Naive thymus-derived CD8-positive, alpha-beta T cell (primary cell): ENCODE data around the gene GP1BA. TPM values are rescaled to one million over a fixed set of nuclear protein-coding genes. Genes with fewer than 3 reads are reported as not detected.

Source experiments
- ATAC-seq, 2 donors: fragments of 150-1000 bp; cut with Tn5 transposase in 1 of 2; sonication (Bioruptor Pico), chemical (Tn5 transposase) in 1 of 2; 1 replicate in 1 of 2; 2 replicates in 1 of 2; pipeline ENCODE4 v1.10.0; 2021; ENCODE audit warnings: mild to moderate bottlenecking in 2 of 2, moderate library complexity in 2 of 2
- POLR2A ChIA-PET: fragments of 350-600 bp; sonication (Branson Sonifier 250); formaldehyde crosslinking; loops from one replicate; lab custom pipeline; 2021; ENCODE audit warnings: antibody characterized with exemption; lab: Charles Lee
- DNase-seq, 10 donors: peaks; one replicate each; pipeline versions ENCODE4 v3.0.0 to v3.0.0-alpha.2; 2020 to 2022
- H3K27ac Mint-ChIP-seq, 10 donors: one replicate each; pipeline ENCODE4 v1.8.0; 2020 to 2022; ENCODE audit warnings: mild to moderate bottlenecking in 10 of 10, mixed read lengths in 10 of 10, moderate library complexity in 4 of 10, inconsistent platforms in 1 of 10
- H3K27me3 Mint-ChIP-seq, 5 donors: one replicate each; pipeline ENCODE4 v1.8.0; 2021 to 2022; ENCODE audit warnings: mixed read lengths in 5 of 5
- H3K36me3 Mint-ChIP-seq, 3 donors: one replicate each; pipeline ENCODE4 v1.8.0; 2020 to 2022; ENCODE audit warnings: mixed read lengths in 3 of 3, mild to moderate bottlenecking in 2 of 3, inconsistent platforms in 1 of 3
- H3K4me1 Mint-ChIP-seq, 4 donors: one replicate each; pipeline ENCODE4 v1.8.0; 2021 to 2022; ENCODE audit warnings: mixed read lengths in 4 of 4
- H3K4me3 Mint-ChIP-seq, 10 donors: one replicate each; pipeline ENCODE4 v1.8.0; 2020 to 2022; ENCODE audit warnings: mild to moderate bottlenecking in 10 of 10, mixed read lengths in 10 of 10, moderate library complexity in 6 of 10, inconsistent platforms in 1 of 10
- H3K9me3 Mint-ChIP-seq, 9 donors: one replicate each; pipeline ENCODE4 v1.8.0; 2020 to 2022; ENCODE audit warnings: mixed read lengths in 9 of 9, mild to moderate bottlenecking in 3 of 9, inconsistent platforms in 1 of 9, moderate library complexity in 1 of 9
- polyA plus RNA-seq, 3 donors: library from polyadenylated mRNA; unstranded; fragments of 300-500 nt; fragmentation: Illumina TruSeq; gene quantifications; one replicate each; pipeline ENCODE4 v1.2.3, GENCODE V29; 2021
- total RNA-seq, 8 experiments: library from RNA in 2 of 8; stranded (reverse) in 2 of 8; gene quantifications; one replicate each; pipeline ENCODE4 v1.2.3 and lab custom pipeline; 2021 to 2026

GP1BA gene
- total and polyA plus RNA-seq, 5 experiments from 2014 or later: 0.08 to 0.13 TPM; not detected in 3

- Mint-ChIP-seq H3K9me3 (no peaks in the 10 kb centered on the region), H3K4me1 (peaks cover 14 to 23% (median 21%) of the 10 kb centered on the region in 4 donors), H3K27me3 (peaks cover 0 to 2% (median 0%) of the 10 kb centered on the region in 5 donors), H3K4me3 (peak overlapping the region in 1 of 10 donors; percentile 51), H3K27ac (peak overlapping the region in 1 of 10 donors; percentile 65), H3K36me3 (peaks cover 0 to 29% (median 0%) of the 10 kb centered on the region in 3 donors)
- no peak for ATAC-seq
- POLR2A ChIA-PET: interaction anchor here (0.6 to 0.8 kb wide), 2 partner anchors 33 to 52 kb away, joined by 3 read pairs; partner anchors contain the start of gene PFN1
- DNase-seq: no peak
These were observed 35.5 kb upstream of the GP1BA start for GRCh38 chr17:4896332-4897197.

- peak overlapping the region in 2 of 10 donors; percentile 20 to 37 for H3K27ac Mint-ChIP-seq
- POLR2A ChIA-PET: interaction anchor here (0.6 to 0.8 kb wide), 2 partner anchors 32 to 1109 kb away, joined by 3 read pairs; no protein-coding TSS in a partner anchor
- H3K4me3 Mint-ChIP-seq: no peak overlapping the region
- ATAC-seq: no peak
- peaks cover 14 to 28% (median 27%) of the 10 kb centered on the region in 4 donors for H3K4me1 Mint-ChIP-seq
- DNase-seq: no peak
- peaks cover 0 to 2% (median 0%) of the 10 kb centered on the region in 5 donors for H3K27me3 Mint-ChIP-seq
- H3K9me3 Mint-ChIP-seq: no peaks in the 10 kb centered on the region
- peaks cover 0 to 27% (median 0%) of the 10 kb centered on the region in 3 donors for H3K36me3 Mint-ChIP-seq
These were observed 34.8 kb upstream of the GP1BA start for GRCh38 chr17:4897198-4897687.

DNA sequence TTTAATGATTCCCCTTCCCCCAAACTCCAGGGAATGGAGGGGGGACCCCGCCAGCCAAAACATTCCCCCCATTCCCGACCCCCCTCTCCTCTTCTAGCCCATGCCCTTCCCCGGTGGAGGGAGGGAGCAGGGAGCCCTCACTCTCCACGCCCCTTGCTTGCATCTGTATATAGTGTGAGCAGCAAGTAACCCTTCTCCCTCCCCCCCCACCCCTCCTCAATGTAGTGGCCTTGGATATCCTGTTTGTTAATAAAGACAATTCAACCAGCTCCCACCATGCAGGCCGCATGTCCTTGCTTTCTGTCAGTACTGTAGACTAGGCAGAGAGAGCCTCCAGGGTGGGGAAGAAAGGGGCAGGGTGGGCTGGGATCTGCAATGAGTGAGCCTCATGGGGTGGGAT is 34.3 kb upstream of the GP1BA start:
- Mint-ChIP-seq H3K4me3 (peak overlapping the region in 5 of 10 donors; percentile 65 to 90 (median 74)), H3K27ac (peak overlapping the region in 4 of 10 donors; percentile 73 to 89 (median 86)), H3K36me3 (peaks cover 0 to 27% (median 0%) of the 10 kb centered on the region in 3 donors), H3K4me1 (peaks cover 20 to 34% (median 32%) of the 10 kb centered on the region in 4 donors), H3K27me3 (peaks cover 0 to 2% (median 0%) of the 10 kb centered on the region in 5 donors), H3K9me3 (no peaks in the 10 kb centered on the region)
- POLR2A ChIA-PET: interaction anchor here (0.6 to 1.1 kb wide), 2 partner anchors 177 to 1109 kb away, joined by 3 read pairs; no protein-coding TSS in a partner anchor
- DNase-seq: no peak
- ATAC-seq: no peak

DNA sequence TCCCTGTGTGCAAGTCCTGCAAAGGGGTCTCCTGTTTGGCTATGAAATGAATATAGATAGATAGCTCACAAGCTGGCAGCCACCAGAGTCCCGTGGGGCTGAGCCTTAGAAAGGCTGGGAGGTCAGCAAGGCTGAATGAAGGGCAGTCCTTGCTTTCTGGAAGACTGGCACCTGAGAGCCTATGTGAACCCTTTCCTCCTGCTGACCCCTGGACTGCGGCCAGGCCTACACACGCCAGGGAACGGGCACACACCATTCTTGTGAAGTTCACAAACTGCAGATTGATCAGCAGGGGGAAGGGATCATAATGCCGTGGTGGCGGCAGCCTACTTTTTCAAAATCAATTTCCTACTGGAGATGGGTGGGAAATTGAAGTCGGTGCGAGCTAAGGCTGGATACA is 33.7 kb upstream of the GP1BA start:
- no peak for DNase-seq
- H3K27me3 Mint-ChIP-seq: peaks cover 0 to 2% (median 0%) of the 10 kb centered on the region in 5 donors
- peak overlapping the region in 9 of 10 donors; percentile 48 to 89 (median 83) for H3K27ac Mint-ChIP-seq
- peaks cover 24 to 40% (median 38%) of the 10 kb centered on the region in 4 donors for H3K4me1 Mint-ChIP-seq
- POLR2A ChIA-PET: interaction anchor here (1.1 to 2.7 kb wide), 4 partner anchors 9 to 196 kb away, joined by 3 to 17 read pairs (median 4); partner anchors contain the start of gene PFN1
- H3K36me3 Mint-ChIP-seq: peaks cover 0 to 25% (median 0%) of the 10 kb centered on the region in 3 donors
- H3K4me3 Mint-ChIP-seq: peak overlapping the region; percentile 65 to 90 (median 76)
- H3K9me3 Mint-ChIP-seq: no peaks in the 10 kb centered on the region
- no peak for ATAC-seq

DNA sequence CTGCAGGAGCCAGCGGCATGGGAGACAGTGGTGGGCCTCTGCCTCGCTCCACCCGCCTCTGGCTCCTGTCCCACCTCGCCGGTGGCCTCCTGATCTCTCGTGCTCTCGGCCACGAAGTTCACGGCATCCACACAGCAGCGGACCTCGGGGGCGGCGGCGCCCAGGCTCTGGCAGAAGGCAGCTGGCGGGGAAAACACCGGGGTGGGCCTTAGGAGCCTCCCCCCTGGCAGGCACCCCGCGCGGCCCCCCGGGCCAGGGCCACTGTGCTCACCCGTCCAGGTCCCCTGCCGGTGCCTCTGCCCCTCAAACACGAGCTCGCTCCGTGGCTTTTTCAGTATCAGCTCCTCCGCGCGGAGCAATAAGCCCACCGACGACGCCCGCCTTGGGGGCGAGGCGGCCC is 33.1 kb upstream of the GP1BA start:
- Mint-ChIP-seq H3K4me3 (peak overlapping the region; percentile 74 to 96 (median 90)), H3K27ac (peak overlapping the region in 8 of 10 donors; percentile 48 to 99 (median 86)), H3K9me3 (no peaks in the 10 kb centered on the region), H3K4me1 (peaks cover 26 to 43% (median 42%) of the 10 kb centered on the region in 4 donors), H3K27me3 (peaks cover 0 to 2% (median 0%) of the 10 kb centered on the region in 5 donors), H3K36me3 (peaks cover 0 to 25% (median 0%) of the 10 kb centered on the region in 3 donors)
- DNase-seq: no peak
- ATAC-seq: peak; percentile 6 to 14
- POLR2A ChIA-PET: interaction anchor here (0.5 to 3.9 kb wide), 16 partner anchors 10 to 196 kb away, joined by 3 to 26 read pairs (median 4); partner anchors contain the start of genes KIF1C, PELP1, PFN1 and PLD2

DNA sequence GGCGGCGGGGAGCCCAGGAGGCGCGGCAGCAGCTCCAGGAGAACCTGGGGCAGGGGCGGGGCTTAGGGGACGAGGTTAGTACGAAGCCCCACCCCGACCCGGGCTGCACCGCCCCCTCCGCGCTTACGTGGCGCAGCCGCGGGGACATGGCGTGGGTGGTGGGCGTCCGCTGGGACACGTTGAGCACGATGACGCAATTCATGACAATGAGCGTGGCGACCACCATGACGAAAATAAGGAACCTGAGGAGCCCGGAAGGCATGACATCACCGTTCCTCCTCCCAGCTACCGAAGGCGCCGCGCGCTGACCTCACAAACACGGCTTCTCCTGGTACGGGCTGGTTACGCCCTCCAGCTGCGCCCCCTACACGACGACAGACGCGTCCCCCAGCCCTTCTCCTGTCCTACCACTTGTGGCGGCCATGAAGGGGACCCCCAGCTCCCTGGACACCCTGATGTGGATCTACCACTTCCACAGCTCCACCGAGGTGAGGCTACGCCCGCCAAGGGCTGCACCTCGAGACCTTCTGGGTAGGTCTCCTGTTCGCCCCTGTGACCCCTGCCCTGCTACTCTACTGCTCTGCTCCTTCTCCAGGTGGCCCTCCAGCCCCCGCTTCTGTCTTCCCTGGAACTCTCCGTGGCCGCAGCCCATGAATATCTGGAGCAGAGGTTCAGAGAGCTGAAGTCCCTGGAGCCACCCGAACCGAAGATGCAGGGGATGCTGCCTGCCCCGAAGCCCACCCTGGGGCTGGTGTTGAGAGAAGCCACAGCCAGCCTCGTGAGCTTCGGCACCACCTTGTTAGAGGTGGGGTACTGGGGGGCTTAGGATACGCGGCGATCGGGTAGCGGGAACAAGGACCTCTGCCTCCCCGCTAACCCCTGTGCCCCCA is 32.5 kb upstream of the GP1BA start, which contains the start of gene C17orf107:
TSS of gene C17orf107 (plus strand) at position 196 of the 890 bp plus-strand sequence. CDS start at position 423, 227 bp downstream.
- POLR2A ChIA-PET: interaction anchor here (0.5 to 3.9 kb wide), 21 partner anchors 8 to 756 kb away, joined by 3 to 26 read pairs (median 4); partner anchors contain the start of genes CAMTA2, CYB5D2, KIF1C and PELP1
- H3K36me3 Mint-ChIP-seq: peaks cover 0 to 23% (median 0%) of the 10 kb centered on the region in 3 donors

GRCh38 chr17:4900231-4901107 is 31.6 kb upstream of the GP1BA start:
- Mint-ChIP-seq H3K36me3 (peaks cover 0 to 16% (median 0%) of the 10 kb centered on the region in 3 donors), H3K27ac (peak overlapping the region in 9 of 10 donors; percentile 63 to 99 (median 98)), H3K27me3 (peaks cover 0 to 2% (median 0%) of the 10 kb centered on the region in 5 donors), H3K4me1 (peaks cover 26 to 43% (median 42%) of the 10 kb centered on the region in 4 donors), H3K4me3 (peak overlapping the region; percentile 88 to 96 (median 92)), H3K9me3 (no peaks in the 10 kb centered on the region)
- DNase-seq (peak in 9 of 10 donors; percentile 30 to 89 (median 77)), ATAC-seq (peak; percentile 21 to 52)
- POLR2A ChIA-PET: interaction anchor here (0.9 to 3.9 kb wide), 10 partner anchors 9 to 757 kb away, joined by 3 to 26 read pairs (median 5); partner anchors contain the start of genes CAMTA2, CYB5D2, PELP1 and PFN1

More for the DNA sequence above, 32.5 kb upstream of the GP1BA start, which contains the start of gene C17orf107:
- peak within 1 kb of the TSS; percentile 66 to 99 (median 98) for H3K27ac Mint-ChIP-seq
- peaks cover 0 to 2% (median 0%) of the 10 kb centered on the region in 5 donors for H3K27me3 Mint-ChIP-seq
- ATAC-seq (peak; percentile 75 to 77), DNase-seq (peak; percentile 81 to 99 (median 96))
- H3K4me1 Mint-ChIP-seq: peaks cover 26 to 43% (median 42%) of the 10 kb centered on the region in 4 donors
- H3K9me3 Mint-ChIP-seq: no peaks in the 10 kb centered on the region
- peak within 1 kb of the TSS; percentile 88 to 96 (median 92) for H3K4me3 Mint-ChIP-seq

DNA sequence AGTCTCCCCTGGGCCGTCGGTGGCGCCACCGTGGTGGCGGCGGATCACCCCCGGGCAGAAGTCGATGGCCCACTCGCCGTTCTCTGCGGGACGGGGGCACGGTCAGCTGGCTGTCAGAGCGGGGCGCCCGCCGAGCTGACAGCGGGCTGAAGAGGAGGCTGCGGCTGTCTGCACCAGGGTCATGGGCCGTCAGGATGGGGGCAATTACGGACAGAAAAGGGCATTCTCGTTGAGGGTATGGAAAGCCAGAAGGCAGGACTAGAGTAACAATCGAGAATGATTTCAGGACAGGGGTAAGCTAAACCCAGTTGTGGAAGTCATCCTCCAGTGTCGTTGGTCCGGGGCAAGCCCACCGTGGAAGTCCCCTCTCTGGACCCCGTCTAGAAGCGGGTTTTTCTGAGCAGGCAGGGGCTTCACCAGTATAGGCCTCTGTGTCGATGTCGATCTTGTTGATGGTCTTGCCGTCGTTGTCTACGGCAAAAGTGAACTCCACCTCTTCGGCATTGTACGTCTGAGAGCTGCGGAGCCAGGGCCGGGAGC is 30.9 kb upstream of the GP1BA start:
- peaks cover 26 to 43% (median 42%) of the 10 kb centered on the region in 4 donors for H3K4me1 Mint-ChIP-seq
- peaks cover 0 to 8% (median 0%) of the 10 kb centered on the region in 3 donors for H3K36me3 Mint-ChIP-seq
- peak overlapping the region in 9 of 10 donors; percentile 63 to 99 (median 97) for H3K27ac Mint-ChIP-seq
- peaks cover 0 to 2% (median 0%) of the 10 kb centered on the region in 5 donors for H3K27me3 Mint-ChIP-seq
- DNase-seq (peak in 3 of 10 donors; percentile 16 to 71 (median 50)), ATAC-seq (peak in 1 of 2 donors; percentile 0)
- no peaks in the 10 kb centered on the region for H3K9me3 Mint-ChIP-seq
- H3K4me3 Mint-ChIP-seq: peak overlapping the region; percentile 70 to 93 (median 88)
- POLR2A ChIA-PET: interaction anchor here (0.8 to 3.9 kb wide), 7 partner anchors 39 to 758 kb away, joined by 3 to 26 read pairs (median 8); partner anchors contain the start of genes CAMTA2, CYB5D2, PFN1 and RNF167

DNA sequence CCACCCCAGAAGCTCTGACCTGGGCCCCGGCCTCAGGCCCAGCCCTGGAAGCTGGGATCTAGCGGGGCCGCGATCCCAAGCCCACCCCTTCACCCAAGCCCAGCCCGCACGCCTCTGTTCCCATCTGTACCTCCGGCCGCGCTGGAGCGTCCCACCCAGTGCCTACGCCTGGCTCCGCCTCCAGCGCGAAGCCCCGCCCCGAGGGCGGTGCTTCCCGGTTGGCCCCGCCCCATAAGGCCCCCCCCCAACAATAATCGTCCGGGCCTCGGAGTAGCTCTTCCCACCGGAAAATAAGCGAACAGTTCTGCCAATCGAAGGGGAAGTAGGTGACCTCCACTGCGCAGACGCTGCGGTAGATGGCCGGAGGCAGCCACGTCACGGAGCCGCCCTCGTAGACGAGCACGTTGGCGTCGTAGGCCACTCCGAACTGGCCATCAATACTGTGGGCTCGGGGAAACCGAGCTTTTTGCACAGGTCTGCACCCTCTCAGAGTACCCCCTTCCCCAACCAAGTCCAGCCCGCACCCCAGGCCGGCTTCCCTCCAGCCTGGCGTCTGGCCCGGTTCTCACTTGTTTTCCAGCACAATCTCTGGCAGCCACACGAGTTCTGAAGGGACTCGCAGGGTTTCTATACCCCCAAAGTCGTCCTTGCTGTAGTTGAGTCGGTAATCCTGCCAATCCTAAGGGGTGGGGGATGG is 30.3 kb upstream of the GP1BA start:
- DNase-seq: peak in 6 of 10 donors; percentile 16 to 59 (median 26)
- H3K9me3 Mint-ChIP-seq: no peaks in the 10 kb centered on the region
- H3K27me3 Mint-ChIP-seq: peaks cover 0 to 2% (median 0%) of the 10 kb centered on the region in 5 donors
- H3K4me3 Mint-ChIP-seq: peak overlapping the region; percentile 22 to 93 (median 88)
- POLR2A ChIA-PET: interaction anchor here (0.8 to 3.9 kb wide), 8 partner anchors 38 to 759 kb away, joined by 3 to 26 read pairs (median 6); partner anchors contain the start of genes ARRB2, CAMTA2, CYB5D2 and PFN1
- peak in 1 of 2 donors; percentile 7 for ATAC-seq
- H3K27ac Mint-ChIP-seq: peak overlapping the region in 9 of 10 donors; percentile 27 to 99 (median 97)
- H3K4me1 Mint-ChIP-seq: peaks cover 26 to 45% (median 42%) of the 10 kb centered on the region in 4 donors
- peaks cover 0 to 4% (median 0%) of the 10 kb centered on the region in 3 donors for H3K36me3 Mint-ChIP-seq
